ENCODE data around the gene FITM2. TPM values are rescaled to one million over a fixed set of nuclear protein-coding genes. Genes with fewer than 3 reads are reported as not detected.

FITM2 gene
- total and polyA plus RNA-seq, 2 donors (not counting 3 experiments of a cell fraction or from before 2014, with no cell fraction given) = 4.4 to 7.7 TPM

- no peaks in the 10 kb centered on the region for H3K36me3 ChIP-seq (ENCODE audit: control insufficient read depth in 2 of 2, extremely low read depth in 1 of 2, insufficient read depth in 2 of 2, low read length in 2 of 2)
- no peaks in the 10 kb centered on the region for H3K9me3 ChIP-seq (replicated peaks; ENCODE audit: control insufficient read depth, insufficient read depth, low read length)
- FAIRE-seq (no peak), DNase-seq (ENCODE audit: low read depth, low spot score) (no peak)
- H3K4me1 ChIP-seq (ENCODE audit: control insufficient read depth, extremely low read depth, insufficient read depth, low read length) = no peaks in the 10 kb centered on the region
- H3K4me2 ChIP-seq (ENCODE audit: insufficient read depth, low read length) = no peak overlapping the region
- H3K9ac ChIP-seq (replicated peaks; ENCODE audit: extremely low read depth, insufficient read depth, low read length) = no peak overlapping the region
- dilution Hi-C loops (cut with MboI; ENCODE audit: extremely low pct_ligation_motif_present, low sequenced_read_pairs) = no loop called here
- no peaks in the 10 kb centered on the region for H4K20me1 ChIP-seq (replicated peaks; ENCODE audit: control insufficient read depth, extremely low read depth, insufficient read depth, low read length)
- no peak overlapping the region for H2AFZ ChIP-seq (ENCODE audit: low read depth, low read length)
- intact Hi-C loops (cut with micrococcal nuclease) = no loop called here
- no peak overlapping the region for H3K4me3 ChIP-seq (replicated peaks in 1 of 3; ENCODE audit: insufficient read depth in 1 of 3, low read depth in 1 of 3, low read length in 3 of 3)
- H3K27ac ChIP-seq (ENCODE audit: insufficient read depth, low read depth, low read length) = no peak overlapping the region
- no TSS peak for BruUV-seq (replicated peaks)
- H3K79me2 ChIP-seq (ENCODE audit: control insufficient read depth, insufficient read depth, low read length) = no peaks in the 10 kb centered on the region
- POLR2A ChIA-PET = no interaction called here
- CTCF ChIA-PET = no interaction called here
- H3K9me1 ChIP-seq (replicated peaks; ENCODE audit: control insufficient read depth, extremely low read depth, insufficient read depth, low read length) = no peaks in the 10 kb centered on the region
- TF ChIP-seq POLR2AphosphoS5 (IDR thresholded peaks at IDR 0.05; ENCODE audit: insufficient read depth, low read depth, low read length) = no peak
- no peak for TF ChIP-seq FOS (IDR thresholded peaks at IDR 0.05; ENCODE audit: borderline replicate concordance, insufficient read depth, low read length)
- TF ChIP-seq JUN (IDR thresholded peaks at IDR 0.05; ENCODE audit: borderline replicate concordance, insufficient read depth, insufficient read length, low read depth) = no peak
- no peak for TF ChIP-seq CTCF (IDR thresholded peaks at IDR 0.05; ENCODE audit: extremely low read depth in 1 of 2, insufficient read depth in 1 of 2, low read depth in 1 of 2, low read length in 2 of 2)
- no peak for TF ChIP-seq EZH2 (IDR thresholded peaks at IDR 0.05; ENCODE audit: borderline replicate concordance, low read depth, low read length, severe bottlenecking)
- TF ChIP-seq MAX (IDR thresholded peaks at IDR 0.05; ENCODE audit: insufficient read depth, insufficient read length) = no peak
- no peak for TF ChIP-seq MYC (IDR thresholded peaks at IDR 0.05; ENCODE audit: low read depth, low read length)
- no peak for TF ChIP-seq POLR2A (IDR thresholded peaks at IDR 0.05; ENCODE audit: low read depth, low read length)
- TF ChIP-seq GATA2 (IDR thresholded peaks at IDR 0.05; ENCODE audit: insufficient read depth, insufficient read length, low read depth, low read length) = no peak
- no peaks in the 10 kb centered on the region for H3K27me3 ChIP-seq (ENCODE audit: control insufficient read depth in 2 of 2, insufficient read depth in 2 of 2, low read length in 2 of 2)
Observed at GRCh38 chr20:44304383-44304782, 6.6 kb downstream of the FITM2 start.
